H1 (cell line): ENCODE measurements around the gene ABCA1.

ENCODE experiments used
- ATF2 ChIP-seq: IDR thresholded peaks from 2 replicates; pipeline ENCODE4 v1.6.1; 2012; ENCODE audit warnings: low read length, inconsistent platforms
- EZH2 ChIP-seq: fragments of 200-600 bp; sonication (generic); IDR thresholded peaks from 2 replicates; pipeline ENCODE4 v1.7.1; 2012; ENCODE audit warnings: low read depth, mild to moderate bottlenecking, moderate library complexity, low read length, inconsistent platforms; ENCODE audit not compliant: severe bottlenecking
- JUN ChIP-seq: IDR thresholded peaks from 2 replicates; pipeline ENCODE4 v1.6.1; 2011; ENCODE audit warnings: low read depth, mild to moderate bottlenecking, improper control_type of control experiment, low read length
- POLR2A ChIP-seq, 2 experiments: IDR thresholded peaks; 1 replicate in 1 of 2; 2 replicates in 1 of 2; pipeline ENCODE4 v1.6.1; 2011; ENCODE audit warnings: low read depth in 2 of 2, low read length in 2 of 2, mild to moderate bottlenecking in 2 of 2; ENCODE audit errors: control extremely low read depth in 1 of 2
- POLR2AphosphoS5 ChIP-seq: IDR thresholded peaks from 2 replicates; pipeline ENCODE4 v1.6.1; 2011; ENCODE audit warnings: low read depth, low read length
- POU5F1 ChIP-seq: IDR thresholded peaks from 2 replicates; pipeline ENCODE4 v1.6.1; 2011; ENCODE audit warnings: low read depth, mild to moderate bottlenecking, low read length, moderate library complexity
- SIN3A ChIP-seq, 2 experiments: IDR thresholded peaks in 1 of 2; conservative IDR thresholded peaks in 1 of 2; 2 replicates each; pipeline ENCODE4 v1.6.1; 2011 to 2012; ENCODE audit warnings: low read length in 2 of 2, improper control_type of control experiment in 1 of 2, low read depth in 1 of 2, mild to moderate bottlenecking in 1 of 2
- SP1 ChIP-seq: IDR thresholded peaks from 2 replicates; pipeline ENCODE4 v1.6.1; 2011; ENCODE audit warnings: low read depth, low read length
- ZNF274 ChIP-seq: IDR thresholded peaks from 2 replicates; pipeline ENCODE4 v1.7.0; 2012; ENCODE audit warnings: low read length, borderline replicate concordance; ENCODE audit errors: extremely low read depth
- TF ChIP-seq, protein P1 (sequence below), 3 experiments: IDR thresholded peaks; 1 replicate in 2 of 3; 2 replicates in 1 of 3; pipeline versions ENCODE4 v1.5.1 to v1.6.1; 2011; ENCODE audit warnings: low read length in 3 of 3, mild to moderate bottlenecking in 3 of 3, inconsistent platforms in 2 of 3, low read depth in 1 of 3, moderate library complexity in 1 of 3; ENCODE audit not compliant: insufficient read depth in 1 of 3; ENCODE audit errors: control extremely low read depth in 1 of 3
- TF ChIP-seq, protein P2 (sequence below): fragments of 300-600 bp; sonication (generic); IDR thresholded peaks from 2 replicates; pipeline ENCODE4 v1.7.1; 2012; ENCODE audit warnings: low read length, moderate library complexity, mild to moderate bottlenecking, inconsistent platforms; ENCODE audit not compliant: insufficient replicate concordance

- TF ChIP-seq POLR2A (IDR thresholded peaks at IDR 0.05; ENCODE audit: control extremely low read depth in 1 of 2, low read depth in 2 of 2, low read length in 2 of 2) (no peak), EZH2 (no peak), SP1 (no peak), POU5F1 (no peak), POLR2AphosphoS5 (no peak), ZNF274 (no peak), ATF2 (no peak), SIN3A (conservative IDR thresholded peaks at IDR 0.05 in 1 of 2, IDR thresholded peaks at IDR 0.05 in 1 of 2; ENCODE audit: low read depth in 1 of 2, low read length in 2 of 2) (no peak), JUN (no peak)
- TF ChIP-seq, protein P1, sequence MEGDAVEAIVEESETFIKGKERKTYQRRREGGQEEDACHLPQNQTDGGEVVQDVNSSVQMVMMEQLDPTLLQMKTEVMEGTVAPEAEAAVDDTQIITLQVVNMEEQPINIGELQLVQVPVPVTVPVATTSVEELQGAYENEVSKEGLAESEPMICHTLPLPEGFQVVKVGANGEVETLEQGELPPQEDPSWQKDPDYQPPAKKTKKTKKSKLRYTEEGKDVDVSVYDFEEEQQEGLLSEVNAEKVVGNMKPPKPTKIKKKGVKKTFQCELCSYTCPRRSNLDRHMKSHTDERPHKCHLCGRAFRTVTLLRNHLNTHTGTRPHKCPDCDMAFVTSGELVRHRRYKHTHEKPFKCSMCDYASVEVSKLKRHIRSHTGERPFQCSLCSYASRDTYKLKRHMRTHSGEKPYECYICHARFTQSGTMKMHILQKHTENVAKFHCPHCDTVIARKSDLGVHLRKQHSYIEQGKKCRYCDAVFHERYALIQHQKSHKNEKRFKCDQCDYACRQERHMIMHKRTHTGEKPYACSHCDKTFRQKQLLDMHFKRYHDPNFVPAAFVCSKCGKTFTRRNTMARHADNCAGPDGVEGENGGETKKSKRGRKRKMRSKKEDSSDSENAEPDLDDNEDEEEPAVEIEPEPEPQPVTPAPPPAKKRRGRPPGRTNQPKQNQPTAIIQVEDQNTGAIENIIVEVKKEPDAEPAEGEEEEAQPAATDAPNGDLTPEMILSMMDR (IDR thresholded peaks at IDR 0.05; ENCODE audit: control extremely low read depth in 1 of 3, insufficient read depth in 1 of 3, low read depth in 1 of 3, low read length in 3 of 3) = no peak
- TF ChIP-seq, protein P2, sequence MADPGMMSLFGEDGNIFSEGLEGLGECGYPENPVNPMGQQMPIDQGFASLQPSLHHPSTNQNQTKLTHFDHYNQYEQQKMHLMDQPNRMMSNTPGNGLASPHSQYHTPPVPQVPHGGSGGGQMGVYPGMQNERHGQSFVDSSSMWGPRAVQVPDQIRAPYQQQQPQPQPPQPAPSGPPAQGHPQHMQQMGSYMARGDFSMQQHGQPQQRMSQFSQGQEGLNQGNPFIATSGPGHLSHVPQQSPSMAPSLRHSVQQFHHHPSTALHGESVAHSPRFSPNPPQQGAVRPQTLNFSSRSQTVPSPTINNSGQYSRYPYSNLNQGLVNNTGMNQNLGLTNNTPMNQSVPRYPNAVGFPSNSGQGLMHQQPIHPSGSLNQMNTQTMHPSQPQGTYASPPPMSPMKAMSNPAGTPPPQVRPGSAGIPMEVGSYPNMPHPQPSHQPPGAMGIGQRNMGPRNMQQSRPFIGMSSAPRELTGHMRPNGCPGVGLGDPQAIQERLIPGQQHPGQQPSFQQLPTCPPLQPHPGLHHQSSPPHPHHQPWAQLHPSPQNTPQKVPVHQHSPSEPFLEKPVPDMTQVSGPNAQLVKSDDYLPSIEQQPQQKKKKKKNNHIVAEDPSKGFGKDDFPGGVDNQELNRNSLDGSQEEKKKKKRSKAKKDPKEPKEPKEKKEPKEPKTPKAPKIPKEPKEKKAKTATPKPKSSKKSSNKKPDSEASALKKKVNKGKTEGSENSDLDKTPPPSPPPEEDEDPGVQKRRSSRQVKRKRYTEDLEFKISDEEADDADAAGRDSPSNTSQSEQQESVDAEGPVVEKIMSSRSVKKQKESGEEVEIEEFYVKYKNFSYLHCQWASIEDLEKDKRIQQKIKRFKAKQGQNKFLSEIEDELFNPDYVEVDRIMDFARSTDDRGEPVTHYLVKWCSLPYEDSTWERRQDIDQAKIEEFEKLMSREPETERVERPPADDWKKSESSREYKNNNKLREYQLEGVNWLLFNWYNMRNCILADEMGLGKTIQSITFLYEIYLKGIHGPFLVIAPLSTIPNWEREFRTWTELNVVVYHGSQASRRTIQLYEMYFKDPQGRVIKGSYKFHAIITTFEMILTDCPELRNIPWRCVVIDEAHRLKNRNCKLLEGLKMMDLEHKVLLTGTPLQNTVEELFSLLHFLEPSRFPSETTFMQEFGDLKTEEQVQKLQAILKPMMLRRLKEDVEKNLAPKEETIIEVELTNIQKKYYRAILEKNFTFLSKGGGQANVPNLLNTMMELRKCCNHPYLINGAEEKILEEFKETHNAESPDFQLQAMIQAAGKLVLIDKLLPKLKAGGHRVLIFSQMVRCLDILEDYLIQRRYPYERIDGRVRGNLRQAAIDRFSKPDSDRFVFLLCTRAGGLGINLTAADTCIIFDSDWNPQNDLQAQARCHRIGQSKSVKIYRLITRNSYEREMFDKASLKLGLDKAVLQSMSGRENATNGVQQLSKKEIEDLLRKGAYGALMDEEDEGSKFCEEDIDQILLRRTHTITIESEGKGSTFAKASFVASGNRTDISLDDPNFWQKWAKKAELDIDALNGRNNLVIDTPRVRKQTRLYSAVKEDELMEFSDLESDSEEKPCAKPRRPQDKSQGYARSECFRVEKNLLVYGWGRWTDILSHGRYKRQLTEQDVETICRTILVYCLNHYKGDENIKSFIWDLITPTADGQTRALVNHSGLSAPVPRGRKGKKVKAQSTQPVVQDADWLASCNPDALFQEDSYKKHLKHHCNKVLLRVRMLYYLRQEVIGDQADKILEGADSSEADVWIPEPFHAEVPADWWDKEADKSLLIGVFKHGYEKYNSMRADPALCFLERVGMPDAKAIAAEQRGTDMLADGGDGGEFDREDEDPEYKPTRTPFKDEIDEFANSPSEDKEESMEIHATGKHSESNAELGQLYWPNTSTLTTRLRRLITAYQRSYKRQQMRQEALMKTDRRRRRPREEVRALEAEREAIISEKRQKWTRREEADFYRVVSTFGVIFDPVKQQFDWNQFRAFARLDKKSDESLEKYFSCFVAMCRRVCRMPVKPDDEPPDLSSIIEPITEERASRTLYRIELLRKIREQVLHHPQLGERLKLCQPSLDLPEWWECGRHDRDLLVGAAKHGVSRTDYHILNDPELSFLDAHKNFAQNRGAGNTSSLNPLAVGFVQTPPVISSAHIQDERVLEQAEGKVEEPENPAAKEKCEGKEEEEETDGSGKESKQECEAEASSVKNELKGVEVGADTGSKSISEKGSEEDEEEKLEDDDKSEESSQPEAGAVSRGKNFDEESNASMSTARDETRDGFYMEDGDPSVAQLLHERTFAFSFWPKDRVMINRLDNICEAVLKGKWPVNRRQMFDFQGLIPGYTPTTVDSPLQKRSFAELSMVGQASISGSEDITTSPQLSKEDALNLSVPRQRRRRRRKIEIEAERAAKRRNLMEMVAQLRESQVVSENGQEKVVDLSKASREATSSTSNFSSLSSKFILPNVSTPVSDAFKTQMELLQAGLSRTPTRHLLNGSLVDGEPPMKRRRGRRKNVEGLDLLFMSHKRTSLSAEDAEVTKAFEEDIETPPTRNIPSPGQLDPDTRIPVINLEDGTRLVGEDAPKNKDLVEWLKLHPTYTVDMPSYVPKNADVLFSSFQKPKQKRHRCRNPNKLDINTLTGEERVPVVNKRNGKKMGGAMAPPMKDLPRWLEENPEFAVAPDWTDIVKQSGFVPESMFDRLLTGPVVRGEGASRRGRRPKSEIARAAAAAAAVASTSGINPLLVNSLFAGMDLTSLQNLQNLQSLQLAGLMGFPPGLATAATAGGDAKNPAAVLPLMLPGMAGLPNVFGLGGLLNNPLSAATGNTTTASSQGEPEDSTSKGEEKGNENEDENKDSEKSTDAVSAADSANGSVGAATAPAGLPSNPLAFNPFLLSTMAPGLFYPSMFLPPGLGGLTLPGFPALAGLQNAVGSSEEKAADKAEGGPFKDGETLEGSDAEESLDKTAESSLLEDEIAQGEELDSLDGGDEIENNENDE = no peak
These were observed 107.6 kb downstream of the ABCA1 start for GRCh38 chr9:104820336-104820735.
